HG03108 (cell line): Measurements from ENCODE around the gene NDUFV2.
"Not testable (repeated sequence)": the region's sequence is repeated elsewhere in the genome, so short reads cannot be mapped to it uniquely, and the experiment has no call there.

Source experiments
- ATAC-seq: cut with Tn5 transposase; IDR thresholded peaks from one replicate; pipeline ENCODE4 v1.9.1; 2021; ENCODE audit warnings: moderate library complexity; ENCODE audit not compliant: unreplicated experiment

Gene NDUFV2

GRCh38 chr18:9147440-9148202 is 45.1 kb downstream of the NDUFV2 start:
- peak; percentile 34 for ATAC-seq

GRCh38 chr18:9148203-9148552 is 45.7 kb downstream of the NDUFV2 start:
- ATAC-seq, result no peak

- ATAC-seq, result no peak
Observed at GRCh38 chr18:9150121-9150520, 47.6 kb downstream of the NDUFV2 start.

- no peak for ATAC-seq
Observed at GRCh38 chr18:9153256-9153655, 50.8 kb downstream of the NDUFV2 start.

- ATAC-seq, result no peak
Observed at GRCh38 chr18:9156604-9157249, 54.2 kb downstream of the NDUFV2 start.

- no peak for ATAC-seq
Observed at GRCh38 chr18:9157806-9158205, 55.3 kb downstream of the NDUFV2 start.

- no peak for ATAC-seq
Observed at GRCh38 chr18:9160014-9160413, 57.5 kb downstream of the NDUFV2 start.

GRCh38 chr18:9162663-9163062 is 60.2 kb downstream of the NDUFV2 start:
- not testable (repeated sequence) for ATAC-seq

GRCh38 chr18:9164149-9164548 is 61.6 kb downstream of the NDUFV2 start:
- not testable (repeated sequence) for ATAC-seq

GRCh38 chr18:9165883-9166282 is 63.4 kb downstream of the NDUFV2 start:
- not testable (repeated sequence) for ATAC-seq

GRCh38 chr18:9169515-9169914 is 67.0 kb downstream of the NDUFV2 start:
- ATAC-seq, result not testable (repeated sequence)

GRCh38 chr18:9171919-9172318 is 69.4 kb downstream of the NDUFV2 start:
- ATAC-seq, result not testable (repeated sequence)

- ATAC-seq, result no peak
Observed at GRCh38 chr18:9172506-9173127, 70.1 kb downstream of the NDUFV2 start.

- no peak for ATAC-seq
Observed at GRCh38 chr18:9173770-9174233, 71.3 kb downstream of the NDUFV2 start.

- ATAC-seq, result no peak
Observed at GRCh38 chr18:9174302-9174701, 71.8 kb downstream of the NDUFV2 start.

- ATAC-seq, result no peak
Observed at GRCh38 chr18:9175115-9175514, 72.6 kb downstream of the NDUFV2 start.

GRCh38 chr18:9177031-9177430 is 74.5 kb downstream of the NDUFV2 start:
- no peak for ATAC-seq

- ATAC-seq, result no peak
Observed at GRCh38 chr18:9177466-9177865, 75.0 kb downstream of the NDUFV2 start.

GRCh38 chr18:9178557-9178956 is 76.1 kb downstream of the NDUFV2 start:
- ATAC-seq, result no peak

- ATAC-seq, result no peak
Observed at GRCh38 chr18:9181275-9181674, 78.8 kb downstream of the NDUFV2 start.

- no peak for ATAC-seq
Observed at GRCh38 chr18:9182852-9183399, 80.4 kb downstream of the NDUFV2 start.
